Immature natural killer cell (primary cell): Measurements from ENCODE around the gene SIGLEC11. TPM values are rescaled to one million over a fixed set of nuclear protein-coding genes. Genes with fewer than 3 reads are reported as not detected.

Experiments used
- DNase-seq, 3 donors: peaks; one replicate each; pipeline ENCODE4 v3.0.0; 2022; ENCODE audit warnings: mixed read lengths in 1 of 3
- H3K27ac Mint-ChIP-seq, 6 donors: one replicate each; pipeline ENCODE4 v1.8.0; 2020; ENCODE audit warnings: mixed read lengths in 6 of 6, mild to moderate bottlenecking in 5 of 6, inconsistent platforms in 4 of 6, moderate library complexity in 3 of 6
- H3K27me3 Mint-ChIP-seq, 3 donors: one replicate each; pipeline ENCODE4 v1.8.0; 2020 to 2021; ENCODE audit warnings: low read depth in 3 of 3, mild to moderate bottlenecking in 3 of 3, mixed read lengths in 3 of 3, moderate library complexity in 3 of 3, inconsistent platforms in 1 of 3
- H3K36me3 Mint-ChIP-seq, 3 donors: one replicate each; pipeline ENCODE4 v1.8.0; 2020; ENCODE audit warnings: mixed read lengths in 3 of 3, inconsistent platforms in 2 of 3, mild to moderate bottlenecking in 2 of 3
- H3K4me1 Mint-ChIP-seq, 2 donors: one replicate each; pipeline ENCODE4 v1.8.0; 2020; ENCODE audit warnings: inconsistent platforms in 2 of 2, mild to moderate bottlenecking in 2 of 2, mixed read lengths in 2 of 2, moderate library complexity in 1 of 2
- H3K4me3 Mint-ChIP-seq, 5 donors: one replicate each; pipeline ENCODE4 v1.8.0; 2020; ENCODE audit warnings: mild to moderate bottlenecking in 5 of 5, mixed read lengths in 5 of 5, inconsistent platforms in 3 of 5, moderate library complexity in 3 of 5
- H3K9me3 Mint-ChIP-seq, 6 donors: one replicate each; pipeline ENCODE4 v1.8.0; 2020; ENCODE audit warnings: mild to moderate bottlenecking in 6 of 6, mixed read lengths in 6 of 6, inconsistent platforms in 4 of 6, moderate library complexity in 3 of 6
- polyA plus RNA-seq, 3 donors: library from polyadenylated mRNA; unstranded; fragments of 300-500 nt; fragmentation: Illumina TruSeq; gene quantifications; one replicate each; pipeline ENCODE4 v1.2.3, GENCODE V29; 2021

The SIGLEC11 gene
- polyA plus RNA-seq, 3 donors from 2014 or later: not detected

DNA sequence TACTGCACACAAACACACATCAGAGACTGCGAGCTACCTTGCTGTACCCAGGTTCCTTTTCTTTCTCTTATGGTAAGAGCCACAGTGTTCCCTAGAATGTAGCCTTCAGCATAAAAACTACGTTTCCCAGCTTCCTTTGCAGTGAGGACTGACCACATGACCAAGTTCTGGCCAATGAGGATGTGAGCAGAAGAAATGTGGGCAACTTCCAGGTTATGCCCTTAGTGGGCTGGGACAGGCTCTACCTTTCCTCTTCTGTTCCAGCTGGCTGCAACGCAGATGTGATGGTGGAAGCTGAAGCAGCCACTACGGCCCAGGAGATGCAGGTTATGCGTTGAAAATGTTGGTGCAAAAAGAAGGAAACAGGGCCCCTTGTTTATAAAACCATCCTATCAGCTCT is 36.7 kb upstream of the SIGLEC11 start:
- Mint-ChIP-seq H3K27me3 (no peaks in the 10 kb centered on the region), H3K4me1 (peaks cover 19 to 21% of the 10 kb centered on the region in 2 donors), H3K9me3 (no peaks in the 10 kb centered on the region), H3K4me3 (no peak overlapping the region), H3K36me3 (peaks cover 26 to 55% (median 37%) of the 10 kb centered on the region in 3 donors), H3K27ac (peak overlapping the region in 1 of 6 donors; percentile 78)
- peak in 2 of 3 donors; percentile 6 to 12 for DNase-seq

DNA sequence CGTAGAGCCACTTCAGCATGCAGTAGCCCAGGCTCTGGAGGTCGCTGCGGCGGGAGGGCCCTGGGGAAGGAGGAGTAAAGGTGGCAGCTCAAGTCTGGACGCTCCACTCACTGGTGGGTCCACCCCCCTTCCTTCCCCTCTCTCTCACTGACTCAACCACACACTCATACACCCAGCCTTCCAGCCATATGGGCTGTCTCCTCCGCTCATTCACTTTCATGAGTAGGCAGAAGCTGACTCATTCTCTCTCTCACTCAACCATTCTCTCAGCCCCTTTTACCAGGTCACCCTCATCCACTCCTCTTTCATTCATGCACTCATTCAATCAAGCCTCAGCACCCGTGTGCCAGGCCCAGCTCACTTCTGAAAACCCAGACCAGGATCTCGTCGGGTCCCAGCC is 27.5 kb upstream of the SIGLEC11 start:
- Mint-ChIP-seq H3K27me3 (peaks cover 0 to 7% (median 4%) of the 10 kb centered on the region in 3 donors), H3K27ac (peak overlapping the region in 1 of 6 donors; percentile 3), H3K9me3 (no peaks in the 10 kb centered on the region), H3K4me1 (peaks cover 3 to 13% of the 10 kb centered on the region in 2 donors), H3K4me3 (no peak overlapping the region), H3K36me3 (peaks cover 21 to 56% (median 28%) of the 10 kb centered on the region in 3 donors)
- DNase-seq: no peak

DNA sequence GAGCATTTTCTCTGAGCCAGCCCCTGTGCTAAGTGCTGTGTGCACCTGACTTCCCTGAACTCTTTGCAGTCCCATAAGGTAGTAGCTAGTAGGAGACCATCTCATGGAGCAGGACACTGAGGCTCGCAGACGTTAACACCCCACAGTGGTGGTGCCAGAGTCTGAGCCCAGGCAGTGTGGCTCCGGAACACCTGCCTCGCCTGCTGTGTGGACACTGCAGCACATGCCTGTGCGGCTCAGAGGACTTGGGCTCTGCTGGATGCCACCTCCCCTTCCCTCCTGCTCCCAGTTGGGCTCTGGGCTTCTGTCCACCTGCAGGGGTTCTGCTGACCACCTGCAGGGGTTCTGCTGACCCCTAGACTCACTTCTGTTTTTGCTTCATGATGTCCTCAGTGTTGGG is 27.0 kb upstream of the SIGLEC11 start:
- Mint-ChIP-seq H3K9me3 (no peaks in the 10 kb centered on the region), H3K4me1 (peaks cover 3 to 13% of the 10 kb centered on the region in 2 donors), H3K36me3 (peaks cover 21 to 54% (median 26%) of the 10 kb centered on the region in 3 donors), H3K27ac (no peak overlapping the region), H3K4me3 (no peak overlapping the region), H3K27me3 (peaks cover 0 to 7% (median 4%) of the 10 kb centered on the region in 3 donors)
- no peak for DNase-seq

DNA sequence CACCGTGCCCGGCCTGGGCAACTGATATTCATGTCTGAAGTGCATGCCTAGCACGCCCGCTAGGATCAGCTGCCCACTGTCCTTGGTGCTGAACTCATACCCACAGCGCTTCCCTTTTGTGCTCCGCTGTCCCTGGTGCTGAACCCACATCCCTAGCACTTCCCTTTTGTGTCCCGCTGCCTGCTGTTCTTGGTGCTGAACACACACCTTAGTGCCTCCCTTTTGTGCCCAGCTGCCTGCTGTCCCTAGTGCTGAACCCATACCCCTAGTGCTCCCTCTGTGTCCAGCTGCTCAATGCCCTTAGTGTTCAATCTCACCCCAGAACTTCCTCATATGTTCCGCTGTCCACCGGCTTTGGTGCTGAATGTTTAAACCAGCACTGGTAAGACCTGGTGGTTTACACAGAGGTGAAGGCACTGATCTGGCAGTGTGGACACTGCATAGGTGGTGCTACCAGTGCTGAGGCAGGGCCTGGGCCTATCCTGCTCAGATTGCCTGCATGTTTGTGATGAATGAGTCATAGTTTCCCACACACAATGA is 26.3 kb upstream of the SIGLEC11 start:
- Mint-ChIP-seq H3K9me3 (no peaks in the 10 kb centered on the region), H3K27me3 (peaks cover 0 to 7% (median 4%) of the 10 kb centered on the region in 3 donors), H3K4me3 (no peak overlapping the region), H3K36me3 (peaks cover 16 to 47% (median 19%) of the 10 kb centered on the region in 3 donors), H3K4me1 (peaks cover 5 to 13% of the 10 kb centered on the region in 2 donors), H3K27ac (peak overlapping the region in 3 of 6 donors; percentile 7 to 67 (median 17))
- peak; percentile 76 to 79 (median 79) for DNase-seq

DNA sequence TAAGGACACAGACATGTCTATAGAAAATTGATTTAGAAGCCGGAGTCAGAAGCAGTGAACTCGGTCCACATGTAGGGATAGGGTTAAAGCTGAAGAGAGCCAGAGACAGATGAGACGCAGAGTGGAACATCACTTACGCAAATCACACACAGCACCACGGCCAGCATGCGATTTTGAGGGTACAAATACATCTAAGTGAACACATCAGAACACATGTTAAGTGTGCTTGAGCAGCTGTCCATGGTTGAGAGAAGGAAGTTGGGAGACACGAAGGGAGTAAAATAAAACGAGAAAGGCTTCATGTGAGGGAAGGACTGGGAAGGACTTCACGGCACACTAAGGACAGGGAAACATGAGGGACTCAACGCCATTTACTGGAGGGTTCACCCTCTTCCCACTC is 25.4 kb upstream of the SIGLEC11 start:
- Mint-ChIP-seq H3K36me3 (peaks cover 14 to 49% (median 19%) of the 10 kb centered on the region in 3 donors), H3K9me3 (no peaks in the 10 kb centered on the region), H3K27ac (no peak overlapping the region), H3K27me3 (peaks cover 0 to 7% (median 4%) of the 10 kb centered on the region in 3 donors), H3K4me1 (peaks cover 5 to 13% of the 10 kb centered on the region in 2 donors), H3K4me3 (no peak overlapping the region)
- DNase-seq: no peak

DNA sequence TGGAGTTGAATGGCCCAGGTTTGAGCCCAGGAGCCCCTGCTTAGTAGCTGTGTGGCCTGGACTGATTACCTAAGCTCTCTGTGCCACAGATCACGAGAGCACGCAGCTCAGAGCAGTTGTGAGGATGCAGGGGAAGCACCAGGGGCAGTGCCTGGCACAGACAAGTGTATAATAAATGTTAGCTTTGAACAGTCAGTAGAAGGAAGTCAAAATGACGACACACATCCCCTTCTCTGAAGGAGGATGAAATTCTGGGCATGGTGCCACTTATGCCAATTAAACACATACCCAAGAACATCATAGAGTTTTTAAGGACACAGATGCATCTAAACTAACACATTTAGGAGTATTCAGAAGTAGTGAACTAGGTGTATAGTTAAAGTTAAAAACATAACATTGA is 24.9 kb upstream of the SIGLEC11 start:
- peaks cover 9 to 49% (median 19%) of the 10 kb centered on the region in 3 donors for H3K36me3 Mint-ChIP-seq
- DNase-seq: no peak
- no peak overlapping the region for H3K4me3 Mint-ChIP-seq
- peaks cover 5 to 13% of the 10 kb centered on the region in 2 donors for H3K4me1 Mint-ChIP-seq
- no peaks in the 10 kb centered on the region for H3K9me3 Mint-ChIP-seq
- H3K27ac Mint-ChIP-seq: peak overlapping the region in 1 of 6 donors; percentile 34
- peaks cover 0 to 7% (median 4%) of the 10 kb centered on the region in 3 donors for H3K27me3 Mint-ChIP-seq

DNA sequence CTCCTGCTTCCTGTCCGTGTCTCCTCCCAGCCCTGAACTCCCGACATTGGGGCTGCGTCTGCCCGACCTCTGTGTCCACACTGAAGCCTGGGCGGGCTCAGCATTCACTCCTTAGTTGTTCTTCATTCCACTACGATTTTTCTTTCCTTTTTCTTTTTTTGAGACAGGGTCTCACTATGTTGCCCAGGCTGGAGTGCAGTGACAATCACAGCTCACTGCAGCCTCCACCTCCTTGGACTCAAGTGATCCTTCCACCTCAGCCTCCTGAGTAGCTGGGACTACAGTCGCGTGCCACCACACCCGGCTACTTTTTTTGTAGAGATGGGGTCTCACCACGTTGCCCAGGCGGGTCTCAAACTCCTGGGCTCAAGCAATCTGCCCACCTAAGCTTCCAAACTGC is 23.5 kb upstream of the SIGLEC11 start:
- Mint-ChIP-seq H3K27ac (no peak overlapping the region), H3K9me3 (no peaks in the 10 kb centered on the region), H3K4me1 (peaks cover 5 to 13% of the 10 kb centered on the region in 2 donors), H3K36me3 (peaks cover 8 to 46% (median 23%) of the 10 kb centered on the region in 3 donors), H3K27me3 (peaks cover 0 to 6% (median 4%) of the 10 kb centered on the region in 3 donors), H3K4me3 (no peak overlapping the region)
- no peak for DNase-seq

DNA sequence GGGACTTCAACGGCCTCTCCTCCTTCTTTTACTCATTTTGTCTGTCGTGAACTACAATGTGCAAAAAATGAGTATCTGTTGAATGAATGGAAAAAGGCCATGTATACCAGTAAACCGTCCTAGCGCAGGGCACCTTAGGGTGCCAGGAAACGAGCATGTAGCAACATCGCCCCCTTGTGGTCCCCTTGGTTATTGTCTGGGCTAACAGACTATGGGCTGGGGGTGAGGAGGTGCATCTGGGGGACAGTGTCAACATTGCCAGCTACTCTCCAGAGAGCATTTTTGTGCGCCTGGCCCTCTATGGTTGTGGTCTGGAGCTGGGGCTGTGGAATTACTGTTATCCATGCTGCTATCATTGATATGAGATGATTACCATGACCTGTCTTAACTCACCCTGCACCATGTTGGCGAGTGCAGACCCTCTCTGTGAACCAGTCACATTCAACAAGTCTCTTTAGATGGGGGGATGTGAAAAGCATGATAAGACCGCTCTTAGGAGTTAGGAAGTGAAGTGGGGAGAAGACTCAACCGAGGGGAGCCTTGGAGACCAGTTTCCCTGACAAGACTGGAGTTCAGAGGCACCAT is 22.8 kb upstream of the SIGLEC11 start:
- Mint-ChIP-seq H3K27ac (no peak overlapping the region), H3K27me3 (peaks cover 0 to 5% (median 4%) of the 10 kb centered on the region in 3 donors), H3K9me3 (no peaks in the 10 kb centered on the region), H3K36me3 (peaks cover 8 to 44% (median 23%) of the 10 kb centered on the region in 3 donors), H3K4me1 (peaks cover 5 to 13% of the 10 kb centered on the region in 2 donors), H3K4me3 (no peak overlapping the region)
- DNase-seq: peak; percentile 57 to 71 (median 63)

DNA sequence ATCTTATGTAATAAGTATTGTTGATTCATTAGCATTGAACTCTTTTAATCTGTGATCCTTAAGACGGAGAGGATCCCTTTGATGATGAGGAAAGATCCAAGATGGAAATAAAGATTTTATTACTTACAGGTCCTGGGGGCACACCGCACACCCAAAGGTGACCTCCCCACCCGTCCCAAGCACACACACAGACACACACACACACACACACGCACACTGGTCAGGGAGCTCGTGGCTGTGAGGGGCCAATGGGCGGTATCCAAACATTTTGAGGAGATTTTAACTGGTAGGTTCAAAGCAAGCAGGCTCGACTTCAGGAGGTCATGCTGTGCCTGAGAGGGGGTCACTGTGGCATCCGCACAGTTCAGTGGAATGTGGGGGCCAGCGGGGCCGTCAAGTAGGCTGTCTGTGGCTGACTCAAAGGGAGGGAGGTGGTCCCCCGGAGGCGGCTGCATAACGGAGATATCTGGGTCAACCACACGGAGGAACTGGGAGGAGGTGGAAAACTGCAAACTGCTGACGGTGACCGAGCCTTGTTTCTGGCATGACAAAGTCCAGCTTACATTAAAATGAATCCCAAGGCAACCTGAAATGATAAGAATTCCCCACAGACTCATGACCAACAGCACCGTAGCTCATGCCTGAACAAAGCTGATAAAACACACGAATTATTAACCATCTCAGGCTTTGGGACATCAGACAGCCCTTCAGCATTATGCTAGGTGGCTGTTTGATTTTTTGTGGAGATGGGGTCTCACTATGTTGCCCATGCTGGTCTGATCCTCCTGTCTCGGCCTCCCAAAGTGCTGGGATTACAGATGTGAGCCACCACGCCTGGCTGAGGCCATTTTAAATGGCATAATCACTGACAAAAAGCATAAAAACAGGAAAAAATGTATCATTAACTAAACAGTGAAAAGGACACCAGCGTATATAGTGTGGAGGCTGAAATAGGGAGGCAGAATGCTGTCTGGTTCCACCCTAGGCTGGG is 20.9 kb upstream of the SIGLEC11 start:
- H3K4me1 Mint-ChIP-seq: peaks cover 5 to 7% of the 10 kb centered on the region in 2 donors
- H3K36me3 Mint-ChIP-seq: peaks cover 4 to 44% (median 13%) of the 10 kb centered on the region in 3 donors
- peaks cover 0 to 3% (median 0%) of the 10 kb centered on the region in 3 donors for H3K27me3 Mint-ChIP-seq
- no peaks in the 10 kb centered on the region for H3K9me3 Mint-ChIP-seq
- H3K4me3 Mint-ChIP-seq: no peak overlapping the region
- DNase-seq: no peak
- no peak overlapping the region for H3K27ac Mint-ChIP-seq

DNA sequence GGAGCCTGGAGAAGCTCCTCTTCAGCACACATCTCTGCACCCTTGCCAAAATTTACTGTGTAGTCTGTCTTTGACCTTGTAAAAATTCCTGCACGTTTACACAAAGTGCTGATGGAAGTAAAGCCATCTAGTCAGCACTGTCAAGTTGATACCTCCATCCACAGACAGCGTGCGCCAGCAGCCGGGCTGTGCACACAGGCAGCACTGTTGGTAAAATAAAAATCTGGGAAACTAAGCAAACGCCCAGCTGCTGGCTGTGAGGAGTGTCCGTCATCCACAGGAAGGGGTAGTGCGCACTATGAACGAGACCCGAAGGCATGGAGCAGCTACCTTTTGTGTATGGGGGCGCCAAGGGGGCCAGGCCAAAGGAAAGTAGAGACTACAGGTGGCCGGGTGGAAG is 17.4 kb upstream of the SIGLEC11 start:
- no peak overlapping the region for H3K4me3 Mint-ChIP-seq
- no peak overlapping the region for H3K27ac Mint-ChIP-seq
- no peak for DNase-seq
- H3K9me3 Mint-ChIP-seq: no peaks in the 10 kb centered on the region
- H3K4me1 Mint-ChIP-seq: peaks cover 0 to 2% of the 10 kb centered on the region in 2 donors
- peaks cover 0 to 4% (median 2%) of the 10 kb centered on the region in 3 donors for H3K27me3 Mint-ChIP-seq
- H3K36me3 Mint-ChIP-seq: peaks cover 0 to 42% (median 15%) of the 10 kb centered on the region in 3 donors

DNA sequence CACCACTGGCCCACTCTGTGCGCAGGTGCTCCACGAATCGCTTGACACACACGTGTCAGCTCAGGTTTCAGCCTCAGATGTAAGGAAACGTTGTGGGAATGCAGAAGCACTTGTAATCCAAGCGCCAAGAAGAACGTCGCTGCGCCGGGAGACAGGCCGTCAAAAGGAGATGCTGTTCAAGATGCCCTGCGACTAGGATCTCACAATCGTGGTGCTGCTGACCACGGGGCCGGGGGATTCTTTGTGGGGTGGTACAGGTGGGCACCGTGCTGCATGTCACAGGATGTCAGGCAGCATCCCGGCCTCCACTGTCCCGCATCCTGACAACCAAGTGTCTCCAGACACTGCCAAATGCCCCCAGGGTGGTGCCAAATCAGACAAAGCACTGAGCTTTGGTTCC is 16.9 kb upstream of the SIGLEC11 start:
- Mint-ChIP-seq H3K9me3 (no peaks in the 10 kb centered on the region), H3K4me3 (no peak overlapping the region), H3K27me3 (peaks cover 0 to 4% (median 2%) of the 10 kb centered on the region in 3 donors), H3K36me3 (peaks cover 0 to 42% (median 15%) of the 10 kb centered on the region in 3 donors), H3K4me1 (peaks cover 0 to 2% of the 10 kb centered on the region in 2 donors), H3K27ac (no peak overlapping the region)
- DNase-seq: no peak

DNA sequence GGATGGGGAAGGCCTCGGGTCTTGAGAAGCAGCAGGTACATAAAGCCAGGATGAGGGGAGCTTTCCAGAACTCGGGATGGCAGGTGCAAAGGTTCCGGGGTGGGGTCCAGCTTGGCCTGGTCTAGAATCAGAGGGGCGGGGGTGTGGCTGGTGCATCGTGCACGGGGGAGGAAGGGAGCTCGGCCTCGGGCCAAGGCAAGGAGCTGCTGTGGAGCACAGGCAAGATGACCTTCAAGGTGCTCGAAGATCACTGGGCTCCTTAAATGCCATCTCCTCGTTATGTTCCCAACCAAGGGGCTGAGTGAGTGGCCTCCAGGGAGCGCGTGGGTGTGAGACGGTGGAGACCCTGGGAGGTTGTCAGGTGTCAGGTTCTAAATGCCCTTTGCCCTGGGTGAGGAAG is 16.1 kb upstream of the SIGLEC11 start:
- H3K27me3 Mint-ChIP-seq: peaks cover 0 to 4% (median 2%) of the 10 kb centered on the region in 3 donors
- no peaks in the 10 kb centered on the region for H3K9me3 Mint-ChIP-seq
- no peak for DNase-seq
- no peak overlapping the region for H3K27ac Mint-ChIP-seq
- no peaks in the 10 kb centered on the region for H3K4me1 Mint-ChIP-seq
- H3K4me3 Mint-ChIP-seq: no peak overlapping the region
- H3K36me3 Mint-ChIP-seq: peaks cover 0 to 42% (median 15%) of the 10 kb centered on the region in 3 donors

DNA sequence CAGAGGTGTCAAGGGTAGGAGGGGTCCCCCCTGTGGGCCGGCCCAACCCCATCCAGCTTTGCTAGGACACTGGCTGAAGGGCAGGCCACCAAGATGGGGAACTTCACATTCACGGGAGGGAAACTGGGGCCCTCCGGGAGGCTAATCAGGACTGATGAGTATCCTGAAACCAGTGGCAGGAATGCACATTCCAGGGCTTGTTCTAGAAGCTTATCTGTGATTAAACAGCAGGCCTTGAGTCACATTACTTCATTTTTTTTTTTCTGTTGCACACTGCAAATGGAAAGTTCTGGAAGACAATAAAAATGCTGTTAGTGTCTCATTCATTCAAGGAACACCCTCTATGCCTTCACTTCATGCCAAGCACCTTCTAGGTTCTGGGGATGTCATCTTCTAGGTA is 15.5 kb upstream of the SIGLEC11 start:
- H3K4me1 Mint-ChIP-seq: no peaks in the 10 kb centered on the region
- DNase-seq: no peak
- no peak overlapping the region for H3K27ac Mint-ChIP-seq
- H3K4me3 Mint-ChIP-seq: no peak overlapping the region
- no peaks in the 10 kb centered on the region for H3K9me3 Mint-ChIP-seq
- peaks cover 0 to 37% (median 15%) of the 10 kb centered on the region in 3 donors for H3K36me3 Mint-ChIP-seq
- peaks cover 0 to 4% (median 2%) of the 10 kb centered on the region in 3 donors for H3K27me3 Mint-ChIP-seq
